Activated CD4-positive, alpha-beta T cell treated with anti-CD3 and anti-CD28 coated beads, Interleukin-2, amount 50 U/mL, for 48 hours (primary cell): ENCODE data around the gene KLHL6.
"Not testable (repeated sequence)": the region's sequence is repeated elsewhere in the genome, so short reads cannot be mapped to it uniquely, and the experiment has no call there.

Experiments used
- DNase-seq, 2 experiments: peaks; one replicate each; pipeline ENCODE4 v3.0.0-alpha.2; 2020

KLHL6 gene

GRCh38 chr3:183529185-183529584 is 26.3 kb downstream of the KLHL6 start:
- no peak for DNase-seq

DNA sequence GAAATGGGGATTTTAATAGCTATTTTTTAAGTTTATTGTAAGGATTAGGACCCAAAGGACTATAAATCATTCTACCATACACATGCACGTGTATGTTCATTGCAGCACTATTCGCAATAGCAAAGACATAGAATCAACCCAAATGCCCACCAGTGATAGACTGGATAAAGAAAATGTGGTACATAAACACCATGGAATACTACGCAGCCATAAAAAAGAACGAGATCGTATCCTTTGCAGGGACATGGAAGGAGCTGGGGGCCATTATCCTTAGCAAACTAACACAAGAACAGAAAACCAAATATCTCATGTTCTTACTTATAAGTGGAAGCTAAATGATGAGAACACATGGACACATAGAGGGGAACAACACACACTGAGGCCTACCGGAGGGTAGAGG is 26.7 kb downstream of the KLHL6 start:
- not testable (repeated sequence) for DNase-seq

- DNase-seq, result no peak
Observed at GRCh38 chr3:183527428-183528379, 27.8 kb downstream of the KLHL6 start.

GRCh38 chr3:183526838-183527427 is 28.6 kb downstream of the KLHL6 start:
- DNase-seq, result no peak

GRCh38 chr3:183524476-183524875 is 31.0 kb downstream of the KLHL6 start:
- no peak for DNase-seq

DNA sequence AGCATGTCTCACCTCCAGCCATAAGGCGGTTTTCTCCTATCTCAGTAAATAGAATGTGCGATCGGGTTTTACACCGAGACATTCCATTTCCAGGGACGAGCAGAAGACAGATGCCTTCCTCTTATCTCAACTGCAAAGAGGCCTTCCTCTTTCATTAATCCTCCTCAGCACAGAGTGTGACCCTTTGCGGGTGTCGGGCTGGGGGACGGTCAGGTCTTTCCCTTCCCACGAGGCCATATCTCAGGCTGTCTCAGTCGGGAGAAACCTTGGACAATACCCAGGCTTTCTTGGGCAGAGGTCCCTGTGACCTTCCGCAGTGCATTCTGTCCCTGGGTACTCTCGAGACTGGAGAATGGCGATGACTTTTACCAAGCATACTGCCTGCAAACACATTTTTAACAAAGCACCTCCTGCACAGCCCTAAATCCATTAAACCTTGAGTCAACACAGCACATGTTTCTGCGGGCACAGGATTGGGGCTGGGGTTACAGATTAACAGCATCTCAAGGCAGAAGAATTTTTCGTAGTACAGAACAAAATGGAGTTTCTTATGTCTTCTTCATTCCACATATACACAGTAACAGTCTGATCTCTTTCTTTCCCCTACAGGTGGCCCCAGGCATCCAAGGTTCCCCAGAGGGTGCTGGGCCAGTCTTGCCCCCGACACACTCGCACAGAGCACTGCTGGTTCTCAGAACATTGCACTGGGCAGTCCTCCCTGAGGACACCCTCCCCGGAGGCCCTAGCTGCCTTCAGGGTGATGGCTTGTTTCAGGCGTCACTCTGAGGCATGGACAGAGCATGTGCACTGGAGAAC is 34.6 kb downstream of the KLHL6 start:
- not testable (repeated sequence) for DNase-seq

DNA sequence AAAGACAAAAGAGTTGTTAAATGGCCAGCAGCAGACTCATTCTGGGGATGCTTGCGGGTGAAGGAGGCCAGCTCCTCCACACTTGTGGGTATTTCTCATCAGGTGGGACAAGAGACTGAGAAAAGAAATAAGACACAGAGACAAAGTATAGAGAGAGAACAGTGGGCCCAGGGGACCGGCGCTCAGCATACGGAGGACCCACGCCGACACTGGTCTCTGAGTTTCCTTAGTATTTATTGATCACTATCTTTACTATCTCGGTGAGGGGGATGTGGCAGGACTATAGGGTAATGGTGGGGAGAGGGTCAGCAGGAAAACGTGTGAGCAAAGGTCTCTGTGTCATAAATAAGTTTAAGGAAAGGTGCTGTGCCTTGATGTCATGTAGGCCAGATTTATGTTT is 35.2 kb downstream of the KLHL6 start:
- not testable (repeated sequence) for DNase-seq

DNA sequence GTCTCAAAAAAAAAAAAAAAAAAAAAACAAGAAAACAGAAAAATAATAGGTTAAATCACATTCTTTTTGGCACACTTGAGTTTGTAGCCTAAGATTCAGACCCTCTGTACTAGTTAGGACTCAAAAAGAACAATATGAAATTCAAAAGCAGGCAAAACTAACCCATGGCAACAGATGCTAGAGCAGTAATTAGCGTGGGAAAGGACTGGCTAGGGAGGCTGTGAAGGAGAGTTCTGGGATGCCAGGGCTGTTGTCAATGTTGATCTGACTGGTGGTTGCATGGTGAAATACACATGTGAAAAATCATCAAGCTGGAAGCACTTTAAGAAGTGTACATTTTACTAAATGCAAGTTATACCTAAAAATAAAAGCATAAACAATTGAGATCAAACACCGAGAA is 35.6 kb downstream of the KLHL6 start:
- no peak for DNase-seq

DNA sequence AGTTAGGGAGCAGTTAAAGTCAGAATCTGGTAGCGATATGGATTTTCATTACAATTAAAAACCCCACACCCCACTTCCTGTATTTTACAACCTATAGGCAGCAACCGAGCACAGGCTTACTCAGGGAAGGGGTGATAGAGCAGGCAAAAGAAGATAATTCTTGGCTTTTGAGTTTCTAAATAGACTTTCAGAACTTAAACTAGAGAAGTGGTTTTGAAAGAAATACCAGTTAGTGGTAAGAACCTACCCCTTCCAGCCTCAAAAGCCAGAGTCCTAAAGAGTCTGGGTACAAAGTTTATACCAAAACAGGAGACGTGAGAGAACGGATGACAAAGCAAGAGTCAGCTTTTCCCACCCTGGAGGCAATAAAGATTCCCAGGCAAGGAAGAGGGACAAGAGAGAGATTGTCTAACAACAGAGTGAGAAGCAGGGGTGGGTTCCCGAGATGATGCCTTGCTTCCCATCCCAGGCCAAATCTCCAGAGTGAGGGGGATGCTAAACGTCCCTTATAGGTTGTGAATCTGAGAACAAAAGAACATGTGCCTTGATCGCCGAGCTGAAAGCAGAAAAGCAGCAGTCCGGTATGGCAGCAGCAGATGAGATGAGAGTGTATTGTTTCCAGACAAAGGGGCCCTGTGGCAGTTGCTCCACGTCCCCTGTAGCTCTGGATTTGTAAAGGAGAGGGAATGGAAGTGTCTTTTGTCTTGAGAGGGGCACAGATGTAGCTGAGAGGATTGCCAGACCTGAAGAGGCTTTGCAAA is 36.8 kb downstream of the KLHL6 start:
- DNase-seq, result no peak

- no peak for DNase-seq
Observed at GRCh38 chr3:183517607-183518006, 37.9 kb downstream of the KLHL6 start.

DNA sequence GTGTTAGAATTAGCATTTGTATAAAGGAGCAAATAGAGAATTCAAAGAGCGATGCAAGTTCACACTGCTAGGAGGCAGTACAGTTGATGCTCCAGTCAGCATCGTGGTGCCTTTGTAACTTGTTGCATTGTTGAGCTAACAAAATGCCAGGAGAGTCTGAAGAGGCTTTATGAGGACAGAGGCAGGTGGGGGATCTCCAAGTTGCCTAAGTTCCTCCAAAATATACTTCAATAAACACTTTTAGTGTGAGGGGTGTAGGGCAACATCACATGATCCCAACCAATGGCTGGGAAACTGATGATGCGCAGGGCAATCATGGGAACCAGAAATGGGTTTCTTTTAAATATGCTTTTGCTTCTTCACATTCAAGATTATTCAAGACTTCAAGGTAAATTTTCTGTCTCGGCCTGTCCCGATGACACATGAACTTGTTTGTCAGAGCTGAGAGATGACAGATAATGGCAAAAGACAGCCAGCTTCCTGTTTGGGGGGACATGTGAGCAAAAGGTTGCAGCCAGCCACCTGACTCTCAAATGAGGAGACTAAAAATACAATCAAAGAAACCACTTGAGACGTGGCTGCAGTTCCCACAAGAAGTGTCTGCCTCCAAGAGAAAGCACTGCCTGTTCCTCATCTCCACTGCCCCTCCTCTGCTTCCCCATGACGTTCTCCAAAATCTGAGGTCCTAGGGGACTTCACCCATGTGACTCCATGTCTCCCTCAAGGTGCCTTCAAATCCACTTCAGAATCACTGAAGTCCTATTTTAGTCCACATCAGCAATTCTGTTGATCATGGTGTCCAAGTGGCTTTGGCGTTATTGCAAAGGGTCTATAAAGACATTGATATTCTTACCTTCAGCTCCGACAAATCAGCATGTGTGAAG is 39.3 kb downstream of the KLHL6 start:
- DNase-seq, result peak; percentile 12 to 38

DNA sequence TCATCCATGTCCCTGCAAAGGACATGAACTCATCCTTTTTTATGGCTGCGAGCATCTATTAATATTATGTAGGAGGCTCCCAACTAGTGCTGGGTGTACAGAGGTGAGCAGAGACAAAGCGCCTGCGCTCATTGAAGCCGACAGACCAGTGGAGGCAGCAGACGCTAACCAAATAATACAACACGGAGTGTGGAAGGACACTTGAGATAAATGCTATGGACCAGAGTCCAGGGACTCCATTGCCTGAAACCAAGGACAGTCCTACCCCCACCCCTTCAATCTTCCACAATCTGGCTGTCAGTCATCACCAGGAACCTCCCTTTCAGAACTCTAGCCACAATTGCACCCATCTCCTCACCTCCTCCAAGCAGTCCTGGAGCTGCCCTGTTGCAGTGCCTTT is 41.5 kb downstream of the KLHL6 start:
- no peak for DNase-seq

- DNase-seq, result peak in 1 of 2 experiments; percentile 31
Observed at GRCh38 chr3:183513046-183513706, 42.3 kb downstream of the KLHL6 start.

DNA sequence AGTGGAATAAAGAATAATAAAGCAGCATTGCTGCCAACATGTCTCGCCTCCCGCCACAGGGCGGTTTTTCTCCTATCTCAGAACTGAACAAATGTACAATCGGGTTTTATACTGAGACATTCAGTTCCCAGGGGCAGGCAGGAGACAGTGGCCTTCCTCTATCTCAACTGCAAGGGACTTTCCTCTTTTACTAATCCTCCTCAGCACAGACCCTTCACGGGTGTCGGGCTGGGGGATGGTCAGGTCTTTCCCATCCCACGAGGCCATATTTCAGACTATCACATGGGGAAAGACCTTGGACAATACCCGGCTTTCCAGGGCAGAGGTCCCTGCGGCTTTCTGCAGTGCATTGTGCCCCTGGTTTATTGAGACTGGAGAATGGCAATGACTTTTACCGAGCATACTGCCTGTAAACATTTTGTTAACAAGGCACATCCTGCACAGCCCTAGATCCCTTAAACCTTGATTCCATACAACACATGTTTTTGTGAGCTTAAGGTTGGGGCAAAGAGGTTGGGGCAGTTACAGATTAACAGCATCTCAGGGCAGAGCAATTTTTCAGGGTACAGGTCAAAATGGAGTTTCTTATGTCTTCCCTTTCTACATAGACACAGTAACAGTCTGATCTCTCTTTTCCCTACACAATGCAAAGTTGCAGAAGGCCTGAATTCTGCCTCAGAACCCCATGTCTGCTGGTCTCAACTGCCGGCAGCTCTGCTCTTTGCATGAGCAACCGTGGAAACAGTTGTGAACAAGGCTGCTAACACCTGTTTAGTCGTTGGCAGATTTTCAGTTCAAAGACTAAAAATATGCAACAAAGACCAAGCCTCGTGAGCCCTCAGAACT is 44.0 kb downstream of the KLHL6 start:
- not testable (repeated sequence) for DNase-seq

GRCh38 chr3:183508821-183509220 is 46.7 kb downstream of the KLHL6 start:
- no peak for DNase-seq

- no peak for DNase-seq
Observed at GRCh38 chr3:183507551-183507950, 48.0 kb downstream of the KLHL6 start.

DNA sequence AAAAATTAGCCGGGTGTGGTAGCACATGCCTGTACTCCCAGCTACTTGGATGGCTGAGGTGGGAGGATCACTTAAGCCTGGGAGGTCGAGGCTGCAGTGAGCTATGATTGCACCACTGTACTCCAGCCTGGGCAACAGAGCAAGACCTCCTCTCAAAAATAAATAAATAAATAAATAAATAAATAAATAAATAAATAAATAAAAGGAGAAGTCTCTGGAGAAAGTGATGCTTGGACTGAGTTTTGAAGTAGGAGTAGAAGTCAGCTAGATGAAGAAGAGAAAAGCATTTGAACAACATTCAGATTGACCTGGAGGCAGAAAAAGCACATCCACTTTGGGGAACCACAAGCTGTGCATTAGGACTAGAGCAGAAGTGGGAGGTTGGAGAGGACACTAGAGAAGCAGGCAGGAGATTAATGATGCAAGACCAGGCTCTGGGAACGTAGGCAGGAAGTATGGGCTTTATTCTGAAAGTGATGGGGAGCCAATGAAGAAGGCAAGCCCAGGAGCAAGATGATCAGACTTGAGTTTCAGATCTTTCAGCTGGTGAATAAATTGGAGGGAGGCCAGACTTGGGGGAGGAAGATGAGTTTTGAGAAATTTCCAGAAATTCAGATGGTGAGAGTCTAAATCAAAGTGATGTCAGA is 48.7 kb downstream of the KLHL6 start:
- no peak for DNase-seq

- no peak for DNase-seq
Observed at GRCh38 chr3:183504597-183504996, 50.9 kb downstream of the KLHL6 start.

DNA sequence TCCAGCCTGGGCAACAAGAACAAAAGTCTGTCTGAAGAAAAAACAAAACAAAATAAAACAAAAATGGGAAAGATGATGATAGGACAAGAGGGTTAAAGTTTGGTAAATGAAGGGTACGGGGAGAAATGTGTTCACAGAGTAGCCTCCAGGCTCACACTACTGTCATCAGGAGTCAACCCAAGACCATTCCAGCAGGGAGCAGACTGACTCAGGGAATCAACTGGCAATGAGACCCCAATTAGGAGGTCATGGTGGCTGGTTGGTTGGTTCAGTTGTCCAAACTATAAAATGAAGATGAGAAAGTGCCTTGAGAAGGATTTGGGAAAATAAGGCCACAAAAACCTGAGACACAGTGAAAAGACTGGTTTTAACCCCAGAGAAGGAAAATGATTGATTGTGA is 51.8 kb downstream of the KLHL6 start:
- no peak for DNase-seq
